NT2/D1 (cell line): ENCODE measurements around the gene PLEKHM1.

Experiments
- SUZ12 ChIP-seq: IDR thresholded peaks from 2 replicates; pipeline ENCODE4 v1.6.1; 2011; ENCODE audit not compliant: insufficient read length, insufficient read depth; ENCODE audit errors: extremely low read depth
- YY1 ChIP-seq: IDR thresholded peaks from 2 replicates; pipeline ENCODE4 v1.6.1; 2011; ENCODE audit not compliant: insufficient read length, insufficient read depth

- TF ChIP-seq SUZ12 (no peak), YY1 (no peak)
Measured at GRCh38 chr17:45413498-45413923, 77.0 kb downstream of the PLEKHM1 start.
